ENCODE data around the gene MKKS.

- TF ChIP-seq CTCF (conservative IDR thresholded peaks at IDR 0.05 in 1 of 2, IDR thresholded peaks at IDR 0.05 in 1 of 2; ENCODE audit: extremely low read depth in 1 of 2, insufficient read depth in 1 of 2, low read depth in 1 of 2, low read length in 2 of 2), result no peak
- TF ChIP-seq EZH2 (IDR thresholded peaks at IDR 0.05; ENCODE audit: borderline replicate concordance, low read length), result no peak
Observed at GRCh38 chr20:10352934-10353824, 80.8 kb downstream of the MKKS start.
